PFSK-1 (cell line): ENCODE data around the gene ACOX3.

Experiments
- FOXP2 ChIP-seq: optimal IDR thresholded peaks from 2 replicates; pipeline ENCODE3; 2011; ENCODE audit warnings: borderline replicate concordance, control low read depth, inconsistent platforms; ENCODE audit not compliant: insufficient read depth; ENCODE audit errors: extremely low read length, extremely low read depth
- POLR2AphosphoS5 ChIP-seq: IDR thresholded peaks from 2 replicates; pipeline ENCODE4 v1.6.1; 2012; ENCODE audit warnings: low read depth, mild to moderate bottlenecking, control low read depth, low read length, moderate library complexity
- SIN3A ChIP-seq: IDR thresholded peaks from 2 replicates; pipeline ENCODE4 v1.6.1; 2012; ENCODE audit warnings: mild to moderate bottlenecking, low read length, moderate library complexity, borderline replicate concordance; ENCODE audit not compliant: insufficient read depth
- TAF1 ChIP-seq: IDR thresholded peaks from 2 replicates; pipeline ENCODE4 v1.6.1; 2012; ENCODE audit warnings: low read length, control low read depth, borderline replicate concordance; ENCODE audit not compliant: insufficient read depth
- TF ChIP-seq, protein P1 (sequence below), 2 experiments: IDR thresholded peaks; 2 replicates each; pipeline versions ENCODE4 v1.6.1 to v1.8.0; 2011 to 2012; ENCODE audit warnings: low read depth in 2 of 2, low read length in 2 of 2, control low read depth in 1 of 2, inconsistent platforms in 1 of 2, mild to moderate bottlenecking in 1 of 2, moderate library complexity in 1 of 2; ENCODE audit not compliant: insufficient read depth in 1 of 2

The ACOX3 gene

DNA sequence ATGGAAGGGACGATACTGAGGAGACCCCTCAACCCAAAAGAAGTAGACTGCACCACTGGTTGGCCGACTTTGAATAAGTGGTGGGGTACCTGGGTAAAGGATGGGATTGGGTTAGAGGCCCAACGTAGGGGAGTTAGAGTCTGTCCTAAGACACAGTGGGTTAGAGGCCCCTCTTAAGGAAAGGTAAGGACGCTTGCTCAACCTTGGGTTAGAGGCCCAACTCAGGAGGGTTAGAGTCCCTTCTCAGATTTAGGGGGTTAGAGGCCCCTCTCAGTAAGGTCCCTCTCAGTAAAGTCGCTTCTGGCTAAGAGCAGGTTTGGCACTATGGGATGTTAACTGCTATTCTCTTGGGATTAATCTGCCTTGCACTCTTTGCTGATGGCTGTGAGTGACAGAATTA lies 81.3 kb downstream of the ACOX3 start:
- TF ChIP-seq, protein P1, sequence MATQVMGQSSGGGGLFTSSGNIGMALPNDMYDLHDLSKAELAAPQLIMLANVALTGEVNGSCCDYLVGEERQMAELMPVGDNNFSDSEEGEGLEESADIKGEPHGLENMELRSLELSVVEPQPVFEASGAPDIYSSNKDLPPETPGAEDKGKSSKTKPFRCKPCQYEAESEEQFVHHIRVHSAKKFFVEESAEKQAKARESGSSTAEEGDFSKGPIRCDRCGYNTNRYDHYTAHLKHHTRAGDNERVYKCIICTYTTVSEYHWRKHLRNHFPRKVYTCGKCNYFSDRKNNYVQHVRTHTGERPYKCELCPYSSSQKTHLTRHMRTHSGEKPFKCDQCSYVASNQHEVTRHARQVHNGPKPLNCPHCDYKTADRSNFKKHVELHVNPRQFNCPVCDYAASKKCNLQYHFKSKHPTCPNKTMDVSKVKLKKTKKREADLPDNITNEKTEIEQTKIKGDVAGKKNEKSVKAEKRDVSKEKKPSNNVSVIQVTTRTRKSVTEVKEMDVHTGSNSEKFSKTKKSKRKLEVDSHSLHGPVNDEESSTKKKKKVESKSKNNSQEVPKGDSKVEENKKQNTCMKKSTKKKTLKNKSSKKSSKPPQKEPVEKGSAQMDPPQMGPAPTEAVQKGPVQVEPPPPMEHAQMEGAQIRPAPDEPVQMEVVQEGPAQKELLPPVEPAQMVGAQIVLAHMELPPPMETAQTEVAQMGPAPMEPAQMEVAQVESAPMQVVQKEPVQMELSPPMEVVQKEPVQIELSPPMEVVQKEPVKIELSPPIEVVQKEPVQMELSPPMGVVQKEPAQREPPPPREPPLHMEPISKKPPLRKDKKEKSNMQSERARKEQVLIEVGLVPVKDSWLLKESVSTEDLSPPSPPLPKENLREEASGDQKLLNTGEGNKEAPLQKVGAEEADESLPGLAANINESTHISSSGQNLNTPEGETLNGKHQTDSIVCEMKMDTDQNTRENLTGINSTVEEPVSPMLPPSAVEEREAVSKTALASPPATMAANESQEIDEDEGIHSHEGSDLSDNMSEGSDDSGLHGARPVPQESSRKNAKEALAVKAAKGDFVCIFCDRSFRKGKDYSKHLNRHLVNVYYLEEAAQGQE (IDR thresholded peaks at IDR 0.05; ENCODE audit: insufficient read depth in 1 of 2, low read depth in 2 of 2, low read length in 2 of 2), result no peak
- no peak for TF ChIP-seq TAF1
- TF ChIP-seq FOXP2, result no peak

DNA sequence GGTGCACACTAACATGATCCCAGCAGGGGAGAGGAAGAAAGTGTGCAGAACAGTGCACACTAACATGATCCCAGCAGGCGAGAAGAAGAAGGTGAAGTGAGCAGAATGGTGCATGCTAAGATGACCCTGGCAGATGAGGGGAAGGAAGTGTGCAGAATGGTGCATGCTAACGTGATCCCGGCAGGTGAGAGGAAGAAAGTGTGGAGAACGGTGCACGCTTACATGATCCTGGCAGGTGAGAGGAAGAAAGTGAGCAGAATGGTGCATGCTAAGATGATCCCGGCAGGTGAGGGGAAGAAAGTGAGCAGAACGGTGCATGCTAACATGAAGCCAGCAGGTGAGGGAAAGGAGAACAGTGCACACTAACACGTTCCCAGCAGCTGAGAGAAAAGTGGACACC lies 83.7 kb downstream of the ACOX3 start:
- TF ChIP-seq POLR2AphosphoS5, result no peak
- TF ChIP-seq SIN3A, result no peak
- TF ChIP-seq FOXP2, result no peak
- no peak for TF ChIP-seq TAF1
- TF ChIP-seq, protein P1 (IDR thresholded peaks at IDR 0.05; ENCODE audit: insufficient read depth in 1 of 2, low read depth in 2 of 2, low read length in 2 of 2), result no peak

DNA sequence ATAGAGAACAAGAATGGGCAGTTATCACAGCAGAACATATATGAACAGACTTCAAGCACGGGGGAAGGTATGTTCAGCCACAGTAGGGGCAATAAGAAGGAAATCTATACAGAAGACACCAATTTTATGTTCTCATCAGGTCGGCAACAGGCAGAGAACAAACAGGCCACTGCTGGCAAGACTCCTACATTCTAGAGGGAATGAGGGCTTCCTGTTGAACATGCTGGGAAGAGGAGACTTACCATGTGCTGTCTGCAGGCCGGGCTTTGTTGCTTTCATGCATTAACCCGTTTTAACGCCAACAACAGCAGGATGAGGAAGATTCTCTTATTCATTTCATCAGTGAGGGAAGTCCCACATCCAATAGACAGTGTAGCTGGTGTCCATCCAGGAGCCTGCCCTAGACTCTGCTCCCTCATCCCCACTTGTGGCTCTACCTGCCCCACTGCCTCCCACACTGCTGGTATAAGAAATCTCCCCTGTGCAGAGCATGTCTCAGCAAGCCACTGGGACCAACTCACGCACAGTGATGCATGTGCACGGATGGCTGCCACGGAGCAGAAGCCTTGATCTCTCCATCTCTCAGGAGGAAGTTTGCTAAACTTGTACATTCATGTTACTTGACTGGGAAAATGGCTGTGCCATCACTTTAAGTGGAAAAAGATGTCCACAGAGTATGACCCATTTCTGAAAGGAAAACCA lies 84.5 kb downstream of the ACOX3 start:
- no peak for TF ChIP-seq SIN3A

DNA sequence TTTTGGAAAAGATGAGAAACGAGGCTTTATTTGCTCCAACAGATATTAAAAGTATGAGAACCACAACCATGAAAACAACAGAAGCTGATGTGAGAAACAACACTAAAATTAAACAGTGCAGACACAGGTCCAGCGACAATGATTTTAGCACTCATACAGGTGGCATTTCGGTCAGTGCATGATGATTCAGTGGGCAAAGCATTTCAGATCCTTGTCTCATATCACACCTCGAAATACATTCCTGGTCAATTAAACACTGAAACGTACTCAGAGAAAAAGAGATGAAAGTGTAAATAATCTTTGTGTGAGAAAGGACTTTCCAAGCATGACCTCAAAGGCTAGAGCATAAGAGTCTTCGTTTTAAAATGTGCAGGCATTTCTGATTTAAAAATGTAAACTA lies 85.2 kb downstream of the ACOX3 start:
- TF ChIP-seq, protein P1 (IDR thresholded peaks at IDR 0.05; ENCODE audit: insufficient read depth in 1 of 2, low read depth in 2 of 2, low read length in 2 of 2), result no peak
- TF ChIP-seq TAF1 (no peak), FOXP2 (no peak), SIN3A (no peak), POLR2AphosphoS5 (no peak)

GRCh38 chr4:8353912-8354453 lies 86.5 kb downstream of the ACOX3 start:
- TF ChIP-seq FOXP2, result no peak
- TF ChIP-seq, protein P1 (IDR thresholded peaks at IDR 0.05; ENCODE audit: insufficient read depth in 1 of 2, low read depth in 2 of 2, low read length in 2 of 2), result no peak
- no peak for TF ChIP-seq POLR2AphosphoS5
- TF ChIP-seq TAF1, result no peak
- no peak for TF ChIP-seq SIN3A
